NCI-H82 (cell line): ENCODE measurements around the gene FRMD4A.
"Not testable (repeated sequence)": the region's sequence is repeated elsewhere in the genome, so short reads cannot be mapped to it uniquely, and the experiment has no call there.

Experiments used
- DNase-seq: peaks from one replicate; lab custom pipeline; 2025; lab: John Stamatoyannopoulos, UW

Gene FRMD4A

DNA sequence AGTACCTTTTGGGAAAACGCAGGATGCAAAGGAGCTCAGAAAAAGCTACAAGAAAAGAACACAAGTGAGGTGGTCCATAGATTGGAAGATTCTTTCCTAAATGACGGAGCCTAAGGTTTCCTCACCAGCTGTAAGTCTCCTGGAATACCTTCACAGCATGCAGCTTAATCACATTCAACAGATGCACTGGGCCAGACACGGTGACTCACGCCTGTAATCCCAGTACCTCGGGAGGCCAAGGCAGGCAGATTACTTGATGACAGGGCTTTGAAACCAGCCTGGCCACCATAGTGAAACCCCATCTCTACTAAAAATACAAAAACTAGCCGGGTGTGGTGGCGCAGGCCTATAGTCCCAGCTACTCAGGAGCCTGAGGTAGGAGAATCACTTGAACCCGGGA lies 228.7 kb downstream of the FRMD4A start:
- peak; percentile 68 for DNase-seq

DNA sequence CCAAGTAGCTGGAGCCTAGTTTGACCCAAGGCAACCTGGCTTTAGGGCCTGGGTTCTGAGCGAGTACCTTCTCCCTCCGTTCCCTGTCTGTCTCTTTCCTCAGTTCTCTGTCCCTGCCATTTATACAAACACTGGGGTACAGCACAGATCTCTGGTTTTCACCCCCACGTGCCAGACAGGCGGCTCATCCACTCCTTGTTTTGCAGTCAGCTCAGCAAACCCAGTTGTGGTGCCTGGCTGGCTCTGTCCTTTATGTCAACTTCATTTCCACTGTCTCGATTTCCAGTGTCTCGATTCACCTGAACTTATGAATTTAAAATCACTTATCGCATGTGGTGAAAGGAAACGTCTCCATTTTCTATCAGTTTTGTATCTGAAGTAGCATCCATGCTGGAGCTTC lies 230.8 kb downstream of the FRMD4A start:
- DNase-seq, result no peak

DNA sequence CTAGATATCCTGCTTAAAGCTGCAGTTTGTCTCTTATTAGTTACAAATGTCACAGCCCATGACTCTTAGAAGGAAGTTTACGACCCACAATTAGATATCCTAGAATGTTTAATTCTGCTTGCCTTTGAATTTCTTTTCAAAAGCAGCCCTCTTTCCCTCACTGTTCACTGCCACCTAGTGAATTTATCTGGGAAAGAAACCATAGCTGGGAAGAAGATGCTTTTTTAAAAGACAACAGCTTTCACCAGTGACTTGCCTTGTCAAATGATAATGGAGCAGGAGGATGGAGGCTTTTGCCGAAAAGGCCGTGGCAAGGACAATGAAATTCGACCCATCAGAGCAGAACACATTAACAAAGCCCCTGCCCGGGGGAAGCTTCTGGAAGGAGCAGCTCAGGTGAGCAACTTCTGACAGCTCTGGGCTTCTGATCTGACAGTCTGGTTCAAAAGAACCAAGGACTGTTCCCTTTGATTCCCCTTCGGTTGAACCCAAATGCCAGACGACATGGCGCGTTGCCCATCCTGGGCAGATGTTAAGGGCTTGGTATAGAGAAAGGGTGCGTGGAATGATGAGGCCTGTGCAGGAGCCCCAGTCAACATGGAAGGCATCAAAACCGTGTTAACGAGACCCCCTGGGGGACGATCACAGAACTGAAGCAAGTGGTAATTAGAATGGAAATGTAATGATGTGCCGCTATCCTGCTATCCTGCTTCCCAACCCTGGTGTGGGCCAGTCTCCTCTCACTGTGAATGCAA lies 236.8 kb downstream of the FRMD4A start:
- peak; percentile 14 for DNase-seq

DNA sequence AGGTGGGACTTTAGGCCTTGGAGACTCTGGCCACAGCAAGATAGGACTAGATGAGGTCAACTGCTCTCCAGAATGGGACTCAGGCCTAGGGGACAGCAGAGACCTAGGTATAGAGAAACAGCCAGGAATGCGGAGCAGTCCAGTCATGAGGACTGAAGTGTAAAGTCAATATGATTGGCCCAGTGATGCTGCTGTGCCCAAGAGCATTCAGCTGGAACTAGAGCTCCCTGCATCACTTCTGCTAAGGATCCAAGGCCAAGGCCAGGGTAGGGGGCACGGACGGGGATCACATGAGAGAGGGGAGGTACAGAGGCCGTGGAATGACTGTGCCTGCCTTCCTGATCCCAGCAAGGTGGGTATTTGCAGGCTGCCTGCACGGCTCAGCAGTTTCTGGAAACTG lies 237.9 kb downstream of the FRMD4A start:
- DNase-seq, result no peak

DNA sequence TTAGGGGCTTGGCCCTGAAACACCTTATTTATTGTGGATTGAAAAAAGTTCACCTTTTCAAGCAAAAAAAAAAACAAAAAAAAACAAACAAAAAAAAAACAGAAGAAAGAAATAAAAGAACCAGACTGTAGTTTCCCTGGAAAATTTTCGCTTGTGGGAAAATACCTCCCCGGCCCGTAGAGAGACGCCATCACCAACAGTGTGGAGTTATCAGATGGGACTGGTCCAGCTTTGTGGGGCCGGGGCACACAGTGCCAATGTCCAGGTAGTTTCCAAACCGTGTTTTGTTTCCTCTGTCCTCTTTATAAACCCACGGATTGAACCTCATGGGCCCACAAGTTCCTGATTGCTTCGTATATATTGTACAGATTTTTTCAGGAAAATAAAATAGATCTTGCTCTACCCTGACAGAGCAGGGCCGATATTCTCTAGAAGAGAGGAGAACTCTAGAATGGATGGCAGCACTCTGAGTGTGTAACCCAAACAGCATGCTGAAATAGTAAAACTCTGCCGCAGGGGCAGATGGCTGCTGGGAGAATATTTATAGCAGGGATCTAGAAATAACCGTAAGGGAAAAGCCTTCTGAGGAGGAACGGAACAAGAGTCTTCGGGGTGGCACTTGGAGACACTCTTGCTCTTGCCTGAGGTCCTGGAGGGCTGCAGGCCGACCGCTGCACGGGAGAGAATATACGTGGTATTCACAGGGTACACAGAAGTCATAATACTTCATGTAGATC lies 241.0 kb downstream of the FRMD4A start:
- DNase-seq, result no peak

DNA sequence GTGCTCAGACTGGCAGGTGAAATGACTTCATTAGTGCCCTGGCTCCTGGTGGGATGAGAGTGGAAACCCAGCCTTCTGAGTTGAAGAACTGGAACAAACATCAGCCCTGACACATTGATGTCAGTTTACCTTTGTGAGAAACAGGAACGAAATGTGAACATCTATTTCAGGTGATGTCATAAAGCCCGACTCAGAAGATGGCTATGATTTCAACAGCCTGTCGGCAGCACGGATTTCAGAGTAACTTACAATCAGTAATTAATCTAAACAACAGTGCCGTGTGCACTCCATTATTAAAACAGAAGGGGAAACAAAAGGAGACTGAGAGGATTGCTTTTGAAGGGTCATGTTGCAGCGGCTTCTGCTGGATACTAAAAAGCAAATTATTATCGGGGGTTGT lies 243.2 kb downstream of the FRMD4A start:
- peak; percentile 11 for DNase-seq

DNA sequence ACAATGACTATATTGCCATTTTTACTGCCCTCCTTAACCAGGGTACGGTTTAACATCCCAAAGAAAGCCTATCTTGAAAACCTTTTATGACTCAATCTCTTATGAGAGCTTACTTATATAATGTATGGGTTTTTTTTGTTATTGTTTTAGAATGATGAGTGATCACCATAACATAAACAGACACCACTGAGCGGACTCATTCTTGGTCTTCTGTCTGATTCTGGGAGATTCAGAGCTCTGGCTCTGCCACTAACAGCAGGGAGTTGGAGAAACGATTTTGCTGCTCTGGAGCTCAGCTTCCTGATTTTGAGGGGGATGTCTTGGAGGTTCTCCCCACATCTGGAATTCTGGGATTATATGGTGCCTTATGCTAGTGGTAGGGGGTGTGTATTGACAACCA lies 244.1 kb downstream of the FRMD4A start:
- DNase-seq, result no peak

DNA sequence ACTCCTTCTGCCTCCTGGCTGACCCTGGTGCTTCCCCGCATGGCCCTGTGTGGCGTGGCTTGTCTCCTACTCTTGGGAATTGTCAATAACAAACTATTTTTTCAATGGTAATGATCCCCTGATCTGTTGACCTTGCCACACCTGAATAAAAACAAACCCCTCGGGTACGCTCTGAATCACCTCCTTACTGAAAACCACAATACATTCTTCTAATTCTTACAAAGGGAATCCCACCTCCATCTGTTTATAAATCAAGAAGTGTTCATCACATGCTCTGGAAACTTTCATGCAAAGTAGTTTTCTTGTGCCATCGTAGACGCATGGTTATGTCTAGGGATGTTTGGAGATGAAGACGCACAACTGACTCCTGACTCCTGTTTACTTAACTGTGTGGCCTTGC lies 245.8 kb downstream of the FRMD4A start:
- DNase-seq, result no peak

DNA sequence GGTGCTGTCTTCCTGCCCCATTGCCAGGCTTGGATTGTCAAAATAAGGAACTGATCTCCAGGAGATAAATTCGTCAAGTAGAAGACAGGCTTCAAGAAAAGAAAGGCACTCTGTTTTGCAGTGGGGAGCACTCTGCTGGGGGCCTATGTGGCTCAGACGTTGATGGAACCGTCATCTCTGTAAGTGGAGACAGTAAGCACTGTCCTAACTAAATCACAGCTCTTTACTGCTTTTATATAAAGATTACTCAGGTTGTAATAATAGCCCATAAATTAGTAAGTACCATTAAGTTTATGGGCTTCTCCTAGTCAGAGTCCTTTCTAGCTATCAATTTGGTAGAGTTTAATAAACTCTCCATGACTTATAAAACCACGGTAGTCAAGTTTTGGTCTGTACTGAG lies 249.9 kb downstream of the FRMD4A start:
- DNase-seq, result no peak

DNA sequence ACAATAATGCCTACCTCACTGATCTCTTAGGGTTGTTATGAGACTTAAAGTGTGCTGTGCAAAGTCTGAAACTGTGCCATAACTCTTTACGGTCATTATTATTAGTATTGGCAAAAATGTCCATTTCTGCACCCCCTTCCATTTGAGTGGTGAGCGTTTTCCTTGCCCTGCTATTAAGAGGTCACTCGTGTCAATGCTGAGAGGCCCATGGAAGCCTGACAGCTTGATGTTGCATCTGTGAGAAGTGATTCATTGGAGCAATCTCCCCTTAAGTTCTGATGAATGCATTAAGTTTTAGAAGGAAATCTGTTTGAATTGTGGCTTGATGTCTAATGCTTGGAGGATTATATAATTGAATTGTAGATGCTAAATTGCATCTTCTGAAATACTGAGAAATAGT lies 253.3 kb downstream of the FRMD4A start:
- no peak for DNase-seq

DNA sequence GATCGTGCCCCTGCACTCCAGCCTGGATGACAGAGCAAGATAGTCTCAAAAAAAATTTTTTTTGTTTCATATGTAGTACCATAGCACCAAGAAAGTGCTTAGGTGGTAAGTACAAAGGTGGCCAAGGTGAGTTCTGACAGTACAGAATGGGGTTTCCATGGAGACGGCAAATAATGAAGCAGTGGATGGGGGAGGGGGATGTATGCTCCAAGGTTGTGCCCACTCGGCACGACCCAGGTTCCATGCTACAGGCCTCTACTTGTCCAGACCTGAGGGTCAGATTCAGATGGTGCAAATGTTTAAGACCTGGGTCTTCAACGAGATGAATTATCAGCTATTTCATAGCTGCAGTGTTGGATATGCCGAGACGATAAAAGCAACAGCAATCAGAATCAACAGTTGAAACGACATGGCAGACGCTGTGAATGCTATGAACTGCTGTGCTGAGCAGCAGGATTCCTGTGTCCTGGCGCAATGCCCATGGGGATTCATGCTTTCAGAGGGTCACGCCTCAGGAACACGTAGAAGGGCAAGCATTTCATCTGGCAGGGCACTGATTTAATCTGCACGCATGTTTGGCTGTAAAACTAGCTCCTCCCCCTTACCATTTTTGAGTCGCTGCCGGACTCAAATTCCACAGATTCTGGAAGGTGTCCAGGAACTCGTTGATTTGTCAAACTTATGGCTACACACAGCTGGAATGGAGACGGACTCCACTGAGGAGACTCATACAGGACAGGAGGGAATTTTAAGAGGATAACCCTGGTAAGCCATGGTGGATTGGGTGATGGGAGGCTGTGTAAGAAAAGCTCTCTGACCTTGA lies 256.5 kb downstream of the FRMD4A start:
- peak; percentile 70 for DNase-seq

DNA sequence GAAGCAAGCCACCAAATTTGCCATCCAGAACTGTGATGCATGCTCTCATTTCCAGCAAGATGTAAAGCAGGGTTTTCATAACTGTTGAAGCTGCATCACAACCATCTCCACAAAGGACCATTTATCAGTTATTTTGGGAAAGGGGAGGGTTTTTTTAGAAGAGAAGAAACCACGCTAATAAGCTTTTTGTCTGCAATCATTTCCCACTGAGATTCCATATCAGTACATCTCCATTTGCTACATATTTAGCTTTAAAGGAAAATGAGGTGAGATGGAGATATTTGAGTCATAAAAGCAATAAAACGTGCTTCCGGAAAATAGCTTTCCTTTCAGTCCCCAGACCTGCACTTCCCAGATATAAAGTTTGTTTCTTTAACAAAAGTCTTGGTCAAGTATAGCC lies 258.2 kb downstream of the FRMD4A start:
- DNase-seq, result no peak

DNA sequence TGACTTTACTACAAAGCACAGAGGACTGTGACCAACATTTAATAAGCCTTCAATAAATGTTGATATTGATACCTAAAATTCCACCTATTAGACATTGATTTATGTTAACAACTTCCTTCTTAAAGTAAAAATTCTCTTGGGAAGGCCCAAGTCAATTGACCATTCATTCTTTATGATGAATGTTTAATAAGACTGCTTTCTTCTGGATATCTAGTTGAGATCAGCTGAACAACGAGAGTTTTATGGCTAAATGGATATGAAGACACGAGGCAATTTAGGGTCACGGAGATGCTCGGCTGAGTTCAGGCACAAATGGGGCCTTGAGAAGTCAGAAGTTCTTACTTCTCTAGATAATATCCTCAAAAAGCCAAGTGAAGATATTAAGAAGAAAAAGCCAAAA lies 258.8 kb downstream of the FRMD4A start:
- DNase-seq, result no peak

DNA sequence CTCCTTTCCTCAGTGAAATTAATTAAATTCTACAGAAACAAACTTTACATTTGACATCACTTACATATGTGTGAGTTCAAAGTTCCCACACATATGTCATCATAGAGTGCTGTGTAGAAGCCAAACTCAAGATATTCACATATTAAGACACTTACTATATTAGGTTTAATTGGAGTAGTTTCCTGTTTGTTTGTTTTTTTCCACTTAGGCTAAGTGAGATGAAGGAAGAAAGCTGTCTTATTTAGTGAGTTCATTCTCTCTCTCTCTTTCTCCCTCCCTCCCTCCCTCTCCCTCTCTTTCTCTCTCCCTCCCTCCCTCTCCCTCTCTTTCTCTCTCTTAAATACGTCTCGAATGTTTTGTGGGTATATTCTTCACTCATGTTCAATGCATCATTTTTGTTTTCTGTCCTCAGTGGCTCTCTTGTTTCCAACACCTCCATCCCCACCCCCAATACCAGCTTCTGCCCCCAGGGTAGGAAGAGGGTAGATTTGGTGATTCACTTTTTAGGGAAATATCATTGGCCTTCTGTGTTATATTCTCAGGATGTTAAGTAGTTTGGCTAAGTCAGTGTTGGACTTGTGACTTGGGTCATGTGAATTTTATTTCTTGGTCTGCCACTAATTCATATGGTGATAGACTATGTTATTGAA lies 262.0 kb downstream of the FRMD4A start:
- DNase-seq, result no peak

DNA sequence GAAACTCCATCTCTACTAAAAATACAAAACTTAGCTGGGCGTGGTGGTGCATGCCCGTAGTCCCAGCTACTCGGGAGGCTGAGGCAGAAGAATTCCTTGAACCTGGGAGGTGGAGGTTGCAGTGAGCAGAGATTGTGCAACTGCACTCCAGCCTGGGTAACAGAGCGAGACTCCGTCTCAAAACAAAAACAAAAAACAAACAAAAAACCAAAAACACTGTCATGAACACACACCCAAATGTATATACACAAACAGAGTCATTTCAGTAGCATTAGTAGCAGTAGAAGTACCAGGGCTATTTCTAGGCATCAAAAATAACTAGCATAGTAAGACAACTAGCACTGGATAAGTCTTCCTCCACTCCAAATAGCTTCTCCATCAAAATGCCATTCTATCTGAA lies 263.1 kb downstream of the FRMD4A start:
- DNase-seq, result not testable (repeated sequence)

DNA sequence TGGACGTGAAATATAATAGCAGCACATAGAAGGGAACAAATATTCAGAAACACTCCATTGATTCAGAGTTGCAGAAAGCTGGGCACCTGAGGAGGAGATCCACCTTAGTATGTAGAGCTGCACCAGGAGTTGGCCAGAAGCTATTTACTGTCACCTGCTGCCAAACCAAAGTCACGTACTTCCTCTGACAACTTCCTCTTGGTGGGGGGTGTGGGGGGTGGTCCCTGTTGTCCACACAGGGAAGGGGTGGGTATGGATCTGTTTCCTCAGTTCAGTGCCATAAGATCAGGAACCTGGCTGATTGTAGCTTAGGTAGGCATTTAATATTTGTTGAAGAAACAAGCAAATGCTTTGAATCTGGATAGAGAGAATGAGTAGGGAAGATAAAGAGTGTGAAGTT lies 264.6 kb downstream of the FRMD4A start:
- no peak for DNase-seq

DNA sequence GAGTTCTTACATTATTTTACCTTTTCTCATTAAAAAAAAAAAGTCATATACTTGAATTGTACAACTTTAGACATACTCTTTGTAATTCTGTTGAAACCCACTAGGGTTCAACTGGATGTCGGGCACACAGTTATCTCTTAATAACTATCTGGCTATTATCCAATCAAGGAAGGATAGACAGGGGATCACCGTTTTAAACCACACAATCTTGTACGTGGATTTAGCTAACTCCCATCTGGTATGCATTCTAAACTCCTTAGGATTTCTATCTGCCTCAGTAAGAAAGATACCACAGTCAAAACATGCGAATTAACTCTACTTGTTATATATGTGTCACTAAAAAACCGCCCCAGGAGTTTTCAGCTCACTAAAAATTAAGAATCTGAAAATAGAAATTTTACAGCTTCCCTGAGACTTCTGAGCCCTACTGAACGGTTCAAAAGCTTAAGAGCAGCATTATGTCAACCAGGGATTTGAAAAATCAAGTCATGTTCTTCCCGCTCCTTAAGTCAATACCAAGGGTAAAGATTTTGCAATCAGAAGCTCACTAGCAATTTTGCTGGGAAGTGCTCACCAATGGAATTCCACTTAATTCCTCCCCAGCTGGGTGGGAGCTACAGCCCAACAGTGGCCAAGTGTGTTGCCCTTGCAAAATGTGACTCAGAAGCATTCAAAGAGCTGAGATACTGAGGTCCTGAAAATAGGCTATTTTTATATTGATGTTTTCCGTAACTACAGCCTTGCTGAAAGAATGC lies 267.0 kb downstream of the FRMD4A start:
- peak; percentile 90 for DNase-seq

DNA sequence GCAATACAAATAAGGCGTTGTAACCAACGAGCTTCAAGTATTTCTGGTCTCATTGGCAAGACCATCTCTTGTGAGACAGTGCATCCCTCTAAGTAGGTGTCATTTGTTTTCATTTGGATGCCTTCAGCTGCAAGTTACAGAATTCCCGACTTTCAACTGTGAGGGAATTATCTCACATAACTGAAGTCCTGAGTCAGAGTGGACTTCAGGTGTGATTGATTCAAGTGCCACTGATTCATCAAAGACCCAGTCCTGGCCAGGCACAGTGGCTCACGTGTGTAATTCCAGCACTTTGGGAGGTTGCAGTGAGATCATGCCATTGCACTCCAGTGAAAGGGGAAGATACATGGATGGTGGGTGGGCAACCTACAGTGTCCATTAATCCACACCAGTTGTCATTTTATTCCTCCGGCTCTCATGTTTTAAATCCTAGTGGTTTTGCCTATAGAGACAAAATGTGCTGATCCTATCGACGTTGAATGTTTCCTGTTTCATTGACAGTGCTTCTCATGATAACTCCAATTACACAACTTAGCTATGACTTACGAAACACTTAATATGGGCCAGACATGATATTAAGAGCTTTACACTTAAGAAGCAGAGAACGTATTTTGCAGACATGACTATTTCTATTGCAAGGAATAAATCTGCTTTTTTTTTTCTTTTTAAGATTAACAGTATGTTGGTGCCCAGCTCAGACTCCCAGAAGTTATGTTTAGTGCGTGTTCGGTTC lies 268.0 kb downstream of the FRMD4A start:
- no peak for DNase-seq

DNA sequence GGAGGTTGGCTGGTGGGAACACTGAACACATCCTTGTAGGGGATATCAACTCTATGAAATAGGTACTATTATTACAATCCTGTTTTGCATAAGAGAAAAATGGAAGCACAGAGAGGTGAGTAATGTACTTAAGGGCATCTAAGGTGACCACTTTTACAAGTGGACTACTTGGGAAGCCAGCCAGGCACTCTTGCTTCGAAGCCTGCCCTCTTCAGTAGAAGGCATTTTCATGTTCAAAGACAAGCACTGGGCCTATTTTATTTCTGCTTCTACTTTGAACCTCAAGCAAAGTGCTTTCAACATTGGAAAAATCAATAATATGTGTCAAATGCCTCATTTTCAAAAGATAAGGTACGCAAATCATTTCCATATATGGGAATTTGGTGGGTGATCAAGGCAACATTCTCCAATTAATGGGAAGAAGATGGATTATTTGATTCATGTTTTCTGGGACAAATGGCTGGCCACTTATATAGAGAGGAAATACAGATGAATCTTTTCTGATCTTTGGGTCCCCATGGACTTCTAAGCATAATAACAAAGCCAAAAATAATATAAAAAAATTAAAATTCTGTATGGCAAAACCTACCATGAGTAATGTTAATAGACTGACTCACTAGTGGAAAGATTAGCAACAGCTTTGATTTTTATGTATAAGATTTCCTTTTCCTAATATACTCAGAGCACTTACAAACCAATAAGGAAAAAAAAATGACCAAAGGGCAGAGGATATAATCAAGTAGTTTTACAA lies 270.2 kb downstream of the FRMD4A start:
- no peak for DNase-seq
